HepG2 (cell line): Measurements from ENCODE around the gene BCKDHB. TPM values are rescaled to one million over a fixed set of nuclear protein-coding genes. Genes with fewer than 3 reads are reported as not detected.

Source experiments
- ATAC-seq: fragments of 200-7000 bp; cut with Tn5 transposase; 3 replicates; pipeline ENCODE4 v1.9.1; 2020; ENCODE audit warnings: mild to moderate bottlenecking, moderate library complexity
- BruUV-seq: library from RNA; stranded (reverse); fragments of 400-500 nt; replicated peaks from 2 replicates; lab custom pipeline; 2021; lab: Mats Ljungman, UMichigan
- CTCF ChIA-PET: fragments of 300-600 bp; formaldehyde crosslinking; extraction: SDS; loops from one replicate; lab custom pipeline; 2021; ENCODE audit warnings: low total read pairs, inconsistent platforms, low intra/inter-chr PET ratio; lab: Yijun Ruan, JAX
- POLR2A ChIA-PET: fragments of 350-600 bp; sonication (Branson Sonifier 250); formaldehyde crosslinking; loops from one replicate; lab custom pipeline; 2020; ENCODE audit warnings: antibody characterized with exemption, inconsistent platforms; lab: Yijun Ruan, JAX
- DNase-seq: peaks from one replicate; pipeline ENCODE4 v3.0.0-alpha.2; 2015; ENCODE audit warnings: low spot score
- FAIRE-seq: peaks from 3 replicates; lab custom pipeline; 2011; peaks lifted over from hg19 to GRCh38; lab: Jason Lieb, UNC
- H2AFZ ChIP-seq: one replicate; pipeline ENCODE4 v1.6.1; 2011; ENCODE audit warnings: low read length, inconsistent platforms
- H3K27ac ChIP-seq: fragments of 300-600 bp; 3 replicates; pipeline ENCODE4 v1.8.0; 2011; ENCODE audit warnings: mixed run types, mild to moderate bottlenecking, mixed read lengths, low read length, inconsistent platforms; ENCODE audit not compliant: insufficient read depth; ENCODE audit errors: extremely low read length
- H3K27me3 ChIP-seq, 2 experiments: fragments of 200-600 bp in 1 of 2; 2 replicates in 1 of 2; 3 replicates in 1 of 2; pipeline versions ENCODE4 v1.6.0 to v1.8.0; 2011; ENCODE audit warnings: low read length in 2 of 2, mild to moderate bottlenecking in 2 of 2, moderate library complexity in 2 of 2, inconsistent platforms in 1 of 2; ENCODE audit not compliant: insufficient read depth in 2 of 2, control insufficient read depth in 1 of 2
- H3K36me3 ChIP-seq, 2 experiments: fragments of 200-600 bp in 1 of 2; replicated peaks in 1 of 2; 2 replicates in 1 of 2; 3 replicates in 1 of 2; pipeline versions ENCODE4 v1.5.1 to v1.8.0; 2011; ENCODE audit warnings: low read length in 2 of 2, inconsistent platforms in 1 of 2; ENCODE audit not compliant: insufficient read depth in 2 of 2, control insufficient read depth in 1 of 2
- H3K4me1 ChIP-seq: 2 replicates; pipeline ENCODE4 v1.5.1; 2012; ENCODE audit warnings: low read length, inconsistent platforms; ENCODE audit not compliant: insufficient read depth
- H3K4me2 ChIP-seq: 2 replicates; pipeline ENCODE4 v1.6.0; 2011; ENCODE audit warnings: low read depth, low read length, inconsistent platforms
- H3K4me3 ChIP-seq, 3 experiments: fragments of 200-600 bp in 1 of 3; sonication (generic), shearing (Covaris generic) in 1 of 3; replicated peaks in 1 of 3; 2 replicates each; pipeline ENCODE4 v1.5.1; 2011 to 2016; ENCODE audit warnings: low read length in 3 of 3, inconsistent platforms in 2 of 3, low read depth in 2 of 3, mild to moderate bottlenecking in 2 of 3, control low read depth in 1 of 3, mixed read lengths in 1 of 3; ENCODE audit not compliant: insufficient read depth in 1 of 3
- H3K79me2 ChIP-seq: one replicate; pipeline ENCODE4 v1.6.1; 2011; ENCODE audit warnings: low read length, inconsistent platforms; ENCODE audit not compliant: insufficient read depth
- H3K9ac ChIP-seq: 2 replicates; pipeline ENCODE4 v1.6.0; 2011; ENCODE audit warnings: mild to moderate bottlenecking, low read depth, low read length, inconsistent platforms; ENCODE audit not compliant: insufficient read depth
- H3K9me3 ChIP-seq: 2 replicates; pipeline ENCODE4 v1.5.1; 2012; ENCODE audit warnings: mild to moderate bottlenecking, low read length
- H4K20me1 ChIP-seq: 2 replicates; pipeline ENCODE4 v1.6.0; 2011; ENCODE audit warnings: inconsistent platforms, mild to moderate bottlenecking, low read length, moderate library complexity; ENCODE audit not compliant: insufficient read depth
- KLF12 ChIP-seq: sonication (generic); formaldehyde crosslinking; IDR thresholded peaks from 2 replicates; pipeline ENCODE4 v1.4.0; 2020; ENCODE audit warnings: missing genetic modification reagents, borderline replicate concordance
- NFE2L2 ChIP-seq: fragments of 150-350 bp; IDR thresholded peaks from 2 replicates; pipeline ENCODE4 v1.6.1; 2014; ENCODE audit warnings: low read length
- PHF21A ChIP-seq: sonication (generic); formaldehyde crosslinking; IDR thresholded peaks from 2 replicates; pipeline ENCODE4 v1.5.0; 2020; ENCODE audit warnings: mild to moderate bottlenecking, missing genetic modification reagents
- SRSF4 ChIP-seq: fragments of 200-400 bp; formaldehyde crosslinking; IDR thresholded peaks from one replicate; pipeline ENCODE4 v1.6.1; 2018; ENCODE audit warnings: mild to moderate bottlenecking, low read depth, low read length, moderate library complexity; ENCODE audit not compliant: poor library complexity, severe bottlenecking
- STAT5B ChIP-seq: sonication (generic); formaldehyde crosslinking; IDR thresholded peaks from 2 replicates; pipeline ENCODE4 v1.4.0; 2020; ENCODE audit warnings: missing genetic modification reagents
- U2AF2 ChIP-seq: fragments of 200-400 bp; formaldehyde crosslinking; IDR thresholded peaks from 2 replicates; pipeline ENCODE4 v1.6.1; 2017; ENCODE audit warnings: low read depth, mild to moderate bottlenecking, low read length
- ZNF34 ChIP-seq: sonication (generic); formaldehyde crosslinking; IDR thresholded peaks from 2 replicates; pipeline ENCODE4 v1.4.0; 2020; ENCODE audit warnings: mild to moderate bottlenecking, missing genetic modification reagents, borderline replicate concordance
- ZNF432 ChIP-seq: sonication (generic); formaldehyde crosslinking; IDR thresholded peaks from 2 replicates; pipeline ENCODE4 v1.5.0; 2020; ENCODE audit warnings: missing genetic modification reagents, mild to moderate bottlenecking, borderline replicate concordance
- ZNF550 ChIP-seq: sonication (generic); formaldehyde crosslinking; IDR thresholded peaks from 2 replicates; pipeline ENCODE4 v1.4.0; 2020; ENCODE audit warnings: mild to moderate bottlenecking, missing genetic modification reagents, borderline replicate concordance
- ZNF670 ChIP-seq: sonication (generic); formaldehyde crosslinking; IDR thresholded peaks from 2 replicates; pipeline ENCODE4 v1.8.0; 2022; ENCODE audit warnings: mild to moderate bottlenecking, missing genetic modification reagents, borderline replicate concordance
- ZNF678 ChIP-seq: sonication (generic); formaldehyde crosslinking; IDR thresholded peaks from 2 replicates; pipeline ENCODE4 v1.4.0; 2020; ENCODE audit warnings: mild to moderate bottlenecking, missing genetic modification reagents
- WGBS: methylation state at CpG from one replicate; pipeline ENCODE4 v1.1.6; 2017; ENCODE audit warnings: low lambda C conversion rate; 5-methylcytosine and 5-hydroxymethylcytosine counted together
- in situ Hi-C: cut with HindIII; loops from 2 replicates; pipeline ENCODE4 v1.10.0; 2017; ENCODE audit warnings: low pct_unique_long_range_greater_than_20kb; ENCODE audit not compliant: extremely low pct_ligation_motif_present
- intact Hi-C: fragments of 100-400 bp; cut with micrococcal nuclease; formaldehyde crosslinking; loops from one replicate; pipeline ENCODE4 v1.10.0; 2022; ENCODE audit not compliant: unreplicated experiment
- polyA plus RNA-seq, 8 experiments: library from polyadenylated mRNA; depleted of rRNA in 3 of 8; stranded (reverse) in 7 of 8; unstranded in 1 of 8; fragments of >200 nt; fragmentation: Illumina TruSeq in 4 of 8; extraction: Trizol in 4 of 8; gene quantifications; 2 replicates each; pipeline versions ENCODE4 v1.2.1 to v1.2.3, GENCODE V29; 2011 to 2016; ENCODE audit warnings: low read depth in 4 of 8, missing spikeins in 1 of 8, mixed read lengths in 1 of 8; ENCODE audit not compliant: insufficient read depth in 1 of 8
- total RNA-seq, 5 experiments: library from RNA; depleted of rRNA; stranded (reverse); fragments of >200 nt; fragmentation: Illumina TruSeq; extraction: Trizol; gene quantifications; 2 replicates each; pipeline ENCODE4 v1.2.3, GENCODE V29; 2016; ENCODE audit warnings: low read depth in 1 of 5
- TF ChIP-seq, protein P1 (sequence below): sonication (generic); formaldehyde crosslinking; IDR thresholded peaks from 2 replicates; pipeline ENCODE4 v1.8.1; 2023; ENCODE audit warnings: mild to moderate bottlenecking, missing genetic modification reagents
- TF ChIP-seq, protein P2 (sequence below): IDR thresholded peaks from 2 replicates; pipeline ENCODE4 v1.6.1; 2016; ENCODE audit warnings: missing compliant biosample characterization, missing genetic modification reagents, borderline replicate concordance
- TF ChIP-seq, protein P3 (sequence below): sonication (generic); formaldehyde crosslinking; IDR thresholded peaks from 2 replicates; pipeline ENCODE4 v1.5.0; 2020; ENCODE audit warnings: missing genetic modification reagents, mild to moderate bottlenecking, borderline replicate concordance
- TF ChIP-seq, protein P4 (sequence below): sonication (generic); formaldehyde crosslinking; IDR thresholded peaks from 2 replicates; pipeline ENCODE4 v1.4.0; 2020; ENCODE audit warnings: mild to moderate bottlenecking, missing genetic modification reagents, borderline replicate concordance

BCKDHB gene
- total and polyA plus RNA-seq, 2 of the 13 experiments (the other 11 are each of a cell fraction or from before 2014, with no cell fraction given): 10.8 to 13.6 TPM

DNA sequence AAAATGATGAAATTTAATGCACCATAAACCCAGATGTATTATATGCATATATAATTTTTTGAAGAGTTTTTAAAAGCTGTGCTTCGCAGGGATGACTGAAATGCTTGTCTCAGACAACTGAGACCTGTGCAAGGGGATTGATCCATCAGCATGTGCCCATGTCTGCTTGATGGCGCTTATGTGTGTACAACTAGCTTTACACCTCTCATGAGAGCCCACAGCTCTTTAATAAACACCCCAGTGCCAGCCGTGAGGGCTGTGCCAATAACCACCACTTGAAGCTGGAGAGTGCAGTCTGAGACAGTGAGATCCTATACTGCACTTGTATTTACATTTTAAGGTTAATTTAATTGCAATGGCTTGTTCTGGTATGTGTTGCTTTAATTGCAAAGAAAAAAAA, 225.5 kb downstream of the BCKDHB start:
- Histone ChIP-seq H3K36me3 (no peaks in the 10 kb centered on the region), H2AFZ (no peak overlapping the region), H3K27ac (no peak overlapping the region), H3K9me3 (no peaks in the 10 kb centered on the region), H3K79me2 (no peaks in the 10 kb centered on the region), H3K4me1 (no peaks in the 10 kb centered on the region), H3K27me3 (no peaks in the 10 kb centered on the region), H3K4me3 (no peak overlapping the region), H3K4me2 (no peak overlapping the region), H4K20me1 (no peaks in the 10 kb centered on the region), H3K9ac (no peak overlapping the region)
- intact Hi-C loops (loop anchor here (10.0 kb wide), 1 partner anchor 143 kb away; no protein-coding TSS in a partner anchor), in situ Hi-C loops (no loop called here)
- DNase-seq: no peak
- BruUV-seq: no TSS peak
- ChIA-PET CTCF (no interaction called here), POLR2A (no interaction called here)
- 59% methylated on average over 3 of the region's 3 CpGs for WGBS
- FAIRE-seq: no peak
- no peak for ATAC-seq
- no peak for TF ChIP-seq ZNF34 (CRISPR knock-in tag)
- TF ChIP-seq, protein P1, sequence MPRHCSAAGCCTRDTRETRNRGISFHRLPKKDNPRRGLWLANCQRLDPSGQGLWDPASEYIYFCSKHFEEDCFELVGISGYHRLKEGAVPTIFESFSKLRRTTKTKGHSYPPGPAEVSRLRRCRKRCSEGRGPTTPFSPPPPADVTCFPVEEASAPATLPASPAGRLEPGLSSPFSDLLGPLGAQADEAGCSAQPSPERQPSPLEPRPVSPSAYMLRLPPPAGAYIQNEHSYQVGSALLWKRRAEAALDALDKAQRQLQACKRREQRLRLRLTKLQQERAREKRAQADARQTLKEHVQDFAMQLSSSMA: no peak
- TF ChIP-seq STAT5B: no peak
- no peak for TF ChIP-seq ZNF432 (CRISPR knock-in tag)
- TF ChIP-seq, protein P2, sequence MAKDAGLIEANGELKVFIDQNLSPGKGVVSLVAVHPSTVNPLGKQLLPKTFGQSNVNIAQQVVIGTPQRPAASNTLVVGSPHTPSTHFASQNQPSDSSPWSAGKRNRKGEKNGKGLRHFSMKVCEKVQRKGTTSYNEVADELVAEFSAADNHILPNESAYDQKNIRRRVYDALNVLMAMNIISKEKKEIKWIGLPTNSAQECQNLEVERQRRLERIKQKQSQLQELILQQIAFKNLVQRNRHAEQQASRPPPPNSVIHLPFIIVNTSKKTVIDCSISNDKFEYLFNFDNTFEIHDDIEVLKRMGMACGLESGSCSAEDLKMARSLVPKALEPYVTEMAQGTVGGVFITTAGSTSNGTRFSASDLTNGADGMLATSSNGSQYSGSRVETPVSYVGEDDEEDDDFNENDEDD (CRISPR knock-in tag): no peak
- TF ChIP-seq ZNF670 (CRISPR knock-in tag): no peak
- no peak for TF ChIP-seq ZNF550 (CRISPR knock-in tag)
- no peak for TF ChIP-seq KLF12 (CRISPR knock-in tag)
- TF ChIP-seq PHF21A (CRISPR knock-in tag): no peak
- TF ChIP-seq, protein P3, sequence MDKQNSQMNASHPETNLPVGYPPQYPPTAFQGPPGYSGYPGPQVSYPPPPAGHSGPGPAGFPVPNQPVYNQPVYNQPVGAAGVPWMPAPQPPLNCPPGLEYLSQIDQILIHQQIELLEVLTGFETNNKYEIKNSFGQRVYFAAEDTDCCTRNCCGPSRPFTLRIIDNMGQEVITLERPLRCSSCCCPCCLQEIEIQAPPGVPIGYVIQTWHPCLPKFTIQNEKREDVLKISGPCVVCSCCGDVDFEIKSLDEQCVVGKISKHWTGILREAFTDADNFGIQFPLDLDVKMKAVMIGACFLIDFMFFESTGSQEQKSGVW (CRISPR knock-in tag): no peak
- TF ChIP-seq, protein P4, sequence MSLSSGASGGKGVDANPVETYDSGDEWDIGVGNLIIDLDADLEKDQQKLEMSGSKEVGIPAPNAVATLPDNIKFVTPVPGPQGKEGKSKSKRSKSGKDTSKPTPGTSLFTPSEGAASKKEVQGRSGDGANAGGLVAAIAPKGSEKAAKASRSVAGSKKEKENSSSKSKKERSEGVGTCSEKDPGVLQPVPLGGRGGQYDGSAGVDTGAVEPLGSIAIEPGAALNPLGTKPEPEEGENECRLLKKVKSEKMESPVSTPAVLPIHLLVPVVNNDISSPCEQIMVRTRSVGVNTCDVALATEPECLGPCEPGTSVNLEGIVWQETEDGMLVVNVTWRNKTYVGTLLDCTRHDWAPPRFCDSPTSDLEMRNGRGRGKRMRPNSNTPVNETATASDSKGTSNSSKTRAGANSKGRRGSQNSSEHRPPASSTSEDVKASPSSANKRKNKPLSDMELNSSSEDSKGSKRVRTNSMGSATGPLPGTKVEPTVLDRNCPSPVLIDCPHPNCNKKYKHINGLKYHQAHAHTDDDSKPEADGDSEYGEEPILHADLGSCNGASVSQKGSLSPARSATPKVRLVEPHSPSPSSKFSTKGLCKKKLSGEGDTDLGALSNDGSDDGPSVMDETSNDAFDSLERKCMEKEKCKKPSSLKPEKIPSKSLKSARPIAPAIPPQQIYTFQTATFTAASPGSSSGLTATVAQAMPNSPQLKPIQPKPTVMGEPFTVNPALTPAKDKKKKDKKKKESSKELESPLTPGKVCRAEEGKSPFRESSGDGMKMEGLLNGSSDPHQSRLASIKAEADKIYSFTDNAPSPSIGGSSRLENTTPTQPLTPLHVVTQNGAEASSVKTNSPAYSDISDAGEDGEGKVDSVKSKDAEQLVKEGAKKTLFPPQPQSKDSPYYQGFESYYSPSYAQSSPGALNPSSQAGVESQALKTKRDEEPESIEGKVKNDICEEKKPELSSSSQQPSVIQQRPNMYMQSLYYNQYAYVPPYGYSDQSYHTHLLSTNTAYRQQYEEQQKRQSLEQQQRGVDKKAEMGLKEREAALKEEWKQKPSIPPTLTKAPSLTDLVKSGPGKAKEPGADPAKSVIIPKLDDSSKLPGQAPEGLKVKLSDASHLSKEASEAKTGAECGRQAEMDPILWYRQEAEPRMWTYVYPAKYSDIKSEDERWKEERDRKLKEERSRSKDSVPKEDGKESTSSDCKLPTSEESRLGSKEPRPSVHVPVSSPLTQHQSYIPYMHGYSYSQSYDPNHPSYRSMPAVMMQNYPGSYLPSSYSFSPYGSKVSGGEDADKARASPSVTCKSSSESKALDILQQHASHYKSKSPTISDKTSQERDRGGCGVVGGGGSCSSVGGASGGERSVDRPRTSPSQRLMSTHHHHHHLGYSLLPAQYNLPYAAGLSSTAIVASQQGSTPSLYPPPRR (CRISPR knock-in tag): no peak
- TF ChIP-seq ZNF678 (CRISPR knock-in tag): no peak
- TF ChIP-seq SRSF4: no peak
- no peak for TF ChIP-seq U2AF2
- TF ChIP-seq NFE2L2: no peak
